ENCODE measurements around the gene CLDN6. TPM values are rescaled to one million over a fixed set of nuclear protein-coding genes. Genes with fewer than 3 reads are reported as not detected.

CLDN6 gene
- total and polyA plus RNA-seq, 12 donors = 0.46 to 0.47 TPM; not detected in 10

GRCh38 chr16:2975161-2975795, 42.7 kb downstream of the CLDN6 start:
- intact Hi-C loops (cut with DNase I) = no loop called here
- H3K4me1 ChIP-seq (replicated peaks in 1 of 2) = peaks cover 7 to 16% of the 10 kb centered on the region in 2 donors
- no peak for DNase-seq

DNA sequence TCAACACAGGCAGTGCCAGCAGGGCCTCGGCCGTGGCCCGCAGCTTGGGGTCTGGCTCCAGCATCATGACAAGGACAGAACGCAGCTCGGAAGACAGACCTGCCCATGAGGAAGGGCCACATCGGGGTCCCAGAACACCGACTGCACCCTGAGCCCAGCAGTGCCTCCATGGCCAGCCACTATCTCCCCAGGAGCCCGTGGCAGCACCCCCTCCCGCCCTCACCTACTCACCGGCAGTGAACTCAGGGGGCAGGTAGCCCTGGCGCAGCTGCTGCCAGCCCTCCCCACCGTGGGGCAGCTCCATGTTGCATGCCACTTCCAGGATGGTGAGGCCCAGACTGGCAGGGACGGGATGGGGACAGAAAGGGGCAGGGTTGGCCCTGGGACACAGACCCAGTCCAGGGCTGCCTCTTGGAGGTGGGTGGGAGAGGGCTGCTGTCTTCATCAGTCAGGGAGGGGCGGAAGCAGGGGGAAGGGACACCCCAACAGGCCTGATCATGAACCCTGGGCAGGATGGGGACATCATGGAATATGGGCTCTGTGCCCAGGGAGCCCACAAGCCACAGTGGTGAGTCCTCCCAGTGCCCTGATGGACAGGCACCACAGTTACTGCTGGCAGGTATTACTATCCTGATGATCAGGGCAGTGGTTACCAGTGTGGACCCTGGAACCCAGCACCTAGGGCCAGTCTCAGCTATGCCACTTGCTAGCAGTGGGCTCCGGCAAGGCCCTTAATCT, 43.5 kb downstream of the CLDN6 start:
- TF ChIP-seq POLR2A (IDR thresholded peaks at IDR 0.05) = no peak
- TF ChIP-seq, protein P1, sequence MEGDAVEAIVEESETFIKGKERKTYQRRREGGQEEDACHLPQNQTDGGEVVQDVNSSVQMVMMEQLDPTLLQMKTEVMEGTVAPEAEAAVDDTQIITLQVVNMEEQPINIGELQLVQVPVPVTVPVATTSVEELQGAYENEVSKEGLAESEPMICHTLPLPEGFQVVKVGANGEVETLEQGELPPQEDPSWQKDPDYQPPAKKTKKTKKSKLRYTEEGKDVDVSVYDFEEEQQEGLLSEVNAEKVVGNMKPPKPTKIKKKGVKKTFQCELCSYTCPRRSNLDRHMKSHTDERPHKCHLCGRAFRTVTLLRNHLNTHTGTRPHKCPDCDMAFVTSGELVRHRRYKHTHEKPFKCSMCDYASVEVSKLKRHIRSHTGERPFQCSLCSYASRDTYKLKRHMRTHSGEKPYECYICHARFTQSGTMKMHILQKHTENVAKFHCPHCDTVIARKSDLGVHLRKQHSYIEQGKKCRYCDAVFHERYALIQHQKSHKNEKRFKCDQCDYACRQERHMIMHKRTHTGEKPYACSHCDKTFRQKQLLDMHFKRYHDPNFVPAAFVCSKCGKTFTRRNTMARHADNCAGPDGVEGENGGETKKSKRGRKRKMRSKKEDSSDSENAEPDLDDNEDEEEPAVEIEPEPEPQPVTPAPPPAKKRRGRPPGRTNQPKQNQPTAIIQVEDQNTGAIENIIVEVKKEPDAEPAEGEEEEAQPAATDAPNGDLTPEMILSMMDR (IDR thresholded peaks at IDR 0.05) = no peak
- Histone ChIP-seq H3K9me3 (replicated peaks in 1 of 3) (no peaks in the 10 kb centered on the region), H3K36me3 (replicated peaks in 1 of 2) (no peaks in the 10 kb centered on the region), H3K27ac (no peak overlapping the region), H3K4me3 (no peak overlapping the region), H3K4me1 (replicated peaks in 1 of 2) (peaks cover 5 to 16% of the 10 kb centered on the region in 2 donors), H3K27me3 (peaks cover 3% of the 10 kb centered on the region)
- intact Hi-C loops (cut with DNase I) = no loop called here
- DNase-seq = no peak
- WGBS, 4 donors = 82 to 90% (median 88%) methylated on average over 5 to 15 of the region's 15 CpGs

More at GRCh38 chr16:2975161-2975795, 42.7 kb downstream of the CLDN6 start:
- Histone ChIP-seq H3K27me3 (peaks cover 4% of the 10 kb centered on the region), H3K27ac (no peak overlapping the region), H3K36me3 (replicated peaks in 1 of 2) (no peaks in the 10 kb centered on the region), H3K9me3 (replicated peaks in 1 of 3) (no peaks in the 10 kb centered on the region), H3K4me3 (no peak overlapping the region)
- TF ChIP-seq, protein P1 (IDR thresholded peaks at IDR 0.05) = no peak
- no peak for TF ChIP-seq POLR2A (IDR thresholded peaks at IDR 0.05)
- 91 to 97% (median 93%) methylated on average over 18 to 28 of the region's 28 CpGs for WGBS, 4 donors

DNA sequence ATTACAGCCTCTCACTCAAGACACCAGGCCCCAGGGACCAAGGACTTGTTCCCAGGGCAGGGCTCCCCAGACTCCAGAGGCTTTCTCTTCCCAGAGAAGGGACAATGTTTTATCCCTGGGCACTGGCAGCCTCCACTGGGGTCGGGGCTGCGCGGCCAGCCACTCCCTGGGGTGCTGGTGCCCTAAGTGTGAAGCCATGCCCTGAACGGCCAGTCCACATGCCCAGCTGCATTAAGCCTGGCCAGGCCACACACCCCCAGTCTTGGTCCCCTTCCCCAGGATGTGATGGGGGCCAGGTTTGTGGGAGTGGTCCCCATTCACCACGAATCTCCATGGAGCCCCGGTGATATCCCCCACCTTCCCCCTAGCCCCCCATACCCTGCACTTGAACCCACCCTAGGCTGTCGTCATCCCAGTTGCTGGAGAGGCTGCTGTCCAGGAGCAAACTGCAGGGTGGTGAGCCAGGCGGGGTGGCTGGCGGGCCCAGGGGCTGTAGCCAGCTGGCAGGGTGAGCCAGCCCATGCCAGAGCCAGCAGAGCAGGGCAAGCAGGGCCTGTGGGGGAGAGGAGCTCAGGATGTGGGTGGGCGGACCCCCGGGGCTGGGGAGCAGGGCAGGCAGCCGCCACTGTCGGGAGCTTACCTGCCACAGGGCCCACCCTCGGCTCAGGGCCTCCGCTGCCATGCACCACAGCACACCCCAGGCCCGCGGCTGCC, 44.2 kb downstream of the CLDN6 start:
- Histone ChIP-seq H3K36me3 (replicated peaks in 1 of 2) (no peaks in the 10 kb centered on the region), H3K27me3 (no peaks in the 10 kb centered on the region), H3K9me3 (replicated peaks in 1 of 3) (no peaks in the 10 kb centered on the region), H3K27ac (no peak overlapping the region), H3K4me1 (replicated peaks in 1 of 2) (peaks cover 5 to 17% of the 10 kb centered on the region in 2 donors), H3K4me3 (no peak overlapping the region)
- intact Hi-C loops (cut with DNase I) = no loop called here
- 75 to 100% (median 78%) methylated on average over 2 to 17 of the region's 17 CpGs for WGBS, 4 donors
- TF ChIP-seq, protein P1 (IDR thresholded peaks at IDR 0.05) = no peak
- no peak for TF ChIP-seq POLR2A (IDR thresholded peaks at IDR 0.05)
- no peak for DNase-seq

GRCh38 chr16:2973093-2973492, 44.9 kb downstream of the CLDN6 start:
- intact Hi-C loops (cut with DNase I) = no loop called here
- peak overlapping the region in 1 of 5 donors; percentile 16 for H3K27ac ChIP-seq
- H3K36me3 ChIP-seq (replicated peaks in 1 of 2) = no peaks in the 10 kb centered on the region
- peak in 6 of 7 donors; percentile 46 to 70 (median 63) for DNase-seq
- peaks cover 1% of the 10 kb centered on the region for H3K27me3 ChIP-seq
- WGBS, 4 donors = 38 to 68% (median 52%) methylated on average over 3 to 5 of the region's 5 CpGs
- H3K4me1 ChIP-seq (replicated peaks in 1 of 2) = peaks cover 5 to 21% of the 10 kb centered on the region in 2 donors
- no peak overlapping the region for H3K4me3 ChIP-seq
- H3K9me3 ChIP-seq (replicated peaks in 1 of 3) = no peaks in the 10 kb centered on the region
- TF ChIP-seq POLR2A (IDR thresholded peaks at IDR 0.05) = no peak
- TF ChIP-seq, protein P1 (IDR thresholded peaks at IDR 0.05) = no peak

Measured in adrenal gland (tissue), 12 donors.